Astrocyte of the hippocampus (primary cell): Measurements from ENCODE around the gene PRRG2.

ENCODE experiments used
- DNase-seq: peaks from one replicate; pipeline ENCODE4 v3.0.0; 2011; ENCODE audit warnings: low read depth, low spot score

PRRG2 gene

DNA sequence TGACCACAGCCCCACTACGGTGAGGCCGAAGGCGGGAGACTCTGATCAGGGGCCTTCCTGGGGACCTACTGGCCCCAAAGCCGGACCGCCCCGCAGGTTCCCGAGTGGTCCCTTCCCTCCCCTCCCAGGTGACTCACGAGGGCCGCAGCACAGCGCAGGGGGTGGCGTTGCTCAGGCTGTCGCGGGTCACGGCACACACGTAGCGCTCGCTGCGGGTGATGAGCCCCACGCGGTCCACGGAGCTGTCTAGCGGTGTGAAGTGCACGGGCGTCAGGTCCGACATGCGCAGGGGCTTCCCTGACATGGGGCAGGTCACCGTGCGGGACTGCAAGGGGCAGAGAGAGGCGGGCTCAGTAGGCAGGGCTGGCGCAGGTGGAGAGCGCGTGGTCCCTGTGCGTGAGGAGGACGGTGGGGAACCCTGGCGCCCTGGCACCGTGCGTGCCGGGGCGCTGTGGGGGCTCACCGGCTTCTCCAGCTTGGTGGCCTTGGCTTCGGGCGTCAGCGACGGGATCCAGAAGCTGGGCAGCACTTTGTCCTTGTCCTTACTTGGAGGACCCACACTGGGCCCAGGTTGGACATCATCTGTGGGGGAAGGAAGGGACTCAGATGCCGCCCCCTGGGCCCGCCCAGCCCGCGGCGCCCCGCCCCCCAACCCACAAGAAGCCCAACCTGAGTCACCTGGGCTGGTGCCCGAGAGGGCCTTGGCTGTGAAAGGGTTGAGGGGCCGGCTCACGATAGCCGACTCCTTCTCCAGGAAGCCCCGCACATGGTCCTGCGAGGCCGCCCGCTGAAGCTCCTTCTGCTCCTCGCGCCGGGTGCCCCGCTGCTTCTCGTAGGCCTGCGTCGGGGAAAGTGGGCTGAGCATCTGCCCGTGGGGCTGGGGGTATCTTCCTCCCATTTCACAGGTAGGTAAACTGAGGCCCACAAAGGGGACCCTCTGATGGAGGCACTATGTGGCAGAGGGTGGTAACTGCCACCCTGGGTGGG, 24.4 kb upstream of the PRRG2 start:
- DNase-seq = peak; percentile 42

DNA sequence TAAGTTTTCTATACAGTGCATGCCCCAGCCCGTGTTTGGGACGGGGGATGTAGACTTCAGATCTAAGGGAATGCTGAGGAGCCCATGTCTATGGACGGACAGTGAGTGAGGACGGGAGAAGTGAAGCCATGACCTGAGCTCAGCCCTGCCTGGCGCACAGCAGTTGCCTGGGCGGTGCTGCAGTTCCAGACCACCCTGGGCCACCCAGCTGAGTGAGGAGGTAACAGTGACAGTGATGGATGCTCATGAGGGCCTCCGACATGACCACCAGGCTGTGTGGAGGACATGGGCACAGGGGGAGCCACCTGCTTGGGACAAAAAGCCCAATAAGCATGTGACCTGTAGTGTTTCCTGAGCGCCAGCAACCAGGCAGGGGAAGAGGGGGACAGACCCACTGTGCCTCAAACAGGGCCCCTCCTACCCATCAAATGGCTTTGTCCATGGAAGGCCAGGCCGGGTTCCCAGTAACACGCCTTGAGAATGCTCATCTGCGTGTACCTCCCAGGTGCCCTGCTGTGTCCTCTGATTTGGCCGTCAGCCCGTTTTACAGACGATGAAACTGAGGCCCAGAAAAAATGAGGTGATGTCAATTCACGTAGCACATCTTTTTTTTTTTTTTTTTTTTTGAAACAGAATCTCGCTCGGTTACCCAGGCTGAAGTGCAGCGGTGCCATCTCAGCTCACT, 23.3 kb upstream of the PRRG2 start:
- no peak for DNase-seq

DNA sequence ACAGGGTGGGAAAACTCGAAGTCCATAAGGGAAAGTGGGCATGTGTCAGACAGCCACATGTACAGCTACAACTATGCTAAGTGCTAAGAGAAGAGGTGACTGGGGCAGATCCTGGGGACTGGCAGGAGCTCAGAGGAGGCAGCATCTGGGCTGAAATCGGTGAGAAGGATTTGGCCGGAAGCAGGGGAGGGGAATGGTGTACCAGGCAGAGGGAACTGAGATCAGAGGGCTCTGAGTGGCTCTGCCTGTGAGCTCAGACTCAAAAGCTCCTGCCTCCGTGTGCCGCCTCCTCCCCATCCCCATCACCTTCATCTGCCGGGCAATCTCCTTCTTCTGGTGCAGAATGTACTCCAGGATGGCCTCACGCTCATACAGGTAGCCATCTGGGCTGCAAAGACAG, 22.5 kb upstream of the PRRG2 start:
- DNase-seq = no peak

DNA sequence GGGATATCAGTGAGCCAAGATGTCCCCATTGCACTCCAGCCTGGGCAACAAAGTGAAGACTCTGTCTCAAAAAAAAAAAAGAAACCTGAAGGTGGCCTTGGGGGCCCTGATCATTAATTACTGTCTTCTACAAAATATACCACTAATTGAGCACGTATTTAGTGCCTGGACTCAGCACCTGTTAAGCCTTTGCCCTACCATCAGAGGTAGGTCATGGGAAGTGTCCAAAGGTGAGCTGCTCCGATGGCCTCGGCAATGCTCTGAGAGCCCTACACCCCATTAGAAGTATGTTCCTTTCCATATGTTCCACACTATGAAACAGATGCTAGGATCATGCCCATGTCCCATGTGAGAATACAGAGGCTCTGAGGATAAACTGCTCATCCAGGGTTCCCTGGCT, 21.7 kb upstream of the PRRG2 start:
- DNase-seq = no peak

DNA sequence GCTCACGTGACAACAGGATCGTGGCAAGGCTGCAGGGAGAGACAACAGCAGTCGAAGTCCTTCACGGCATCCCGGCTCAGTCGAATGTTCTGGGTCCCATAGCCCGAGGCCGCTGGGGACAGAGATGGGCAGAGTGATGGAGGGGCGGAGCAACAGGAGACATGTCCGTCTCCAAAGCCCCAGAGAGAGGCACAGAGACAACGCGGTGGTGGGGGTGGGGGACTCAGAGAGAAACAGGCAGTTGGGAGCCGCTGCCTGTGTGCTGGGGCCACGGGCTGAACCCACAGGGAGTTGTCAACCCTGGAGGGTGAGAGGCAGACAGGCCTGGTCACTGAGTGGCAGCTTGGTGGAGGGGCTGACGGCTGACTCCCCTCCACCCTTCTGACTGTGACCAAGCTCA, 21.2 kb upstream of the PRRG2 start:
- no peak for DNase-seq

DNA sequence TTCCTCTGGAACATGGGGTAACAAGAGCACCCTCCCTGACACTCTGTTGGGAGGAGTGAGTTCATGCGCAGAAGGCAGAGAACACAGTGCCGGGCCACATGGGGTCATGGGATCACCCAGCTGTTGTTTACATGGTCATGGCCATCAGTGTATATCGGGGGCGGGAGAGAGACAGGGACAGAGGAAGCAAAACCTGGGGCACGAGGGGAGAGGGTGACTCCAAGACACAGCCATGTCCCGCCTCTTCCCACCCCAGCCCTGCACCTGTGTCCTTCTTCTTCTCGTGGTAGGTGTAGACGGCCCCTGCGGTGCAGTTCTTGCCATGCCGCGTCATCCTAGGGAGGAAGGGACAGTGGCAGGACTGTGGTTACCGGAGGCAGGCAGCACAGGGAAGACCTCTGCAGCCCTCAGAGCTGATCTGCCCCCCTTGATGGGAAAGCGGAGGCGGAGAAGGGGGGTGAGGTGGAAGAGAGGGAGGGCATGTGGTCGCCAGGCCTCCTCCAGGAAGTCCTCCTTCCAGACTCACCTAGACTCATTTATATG, 20.7 kb upstream of the PRRG2 start:
- no peak for DNase-seq

DNA sequence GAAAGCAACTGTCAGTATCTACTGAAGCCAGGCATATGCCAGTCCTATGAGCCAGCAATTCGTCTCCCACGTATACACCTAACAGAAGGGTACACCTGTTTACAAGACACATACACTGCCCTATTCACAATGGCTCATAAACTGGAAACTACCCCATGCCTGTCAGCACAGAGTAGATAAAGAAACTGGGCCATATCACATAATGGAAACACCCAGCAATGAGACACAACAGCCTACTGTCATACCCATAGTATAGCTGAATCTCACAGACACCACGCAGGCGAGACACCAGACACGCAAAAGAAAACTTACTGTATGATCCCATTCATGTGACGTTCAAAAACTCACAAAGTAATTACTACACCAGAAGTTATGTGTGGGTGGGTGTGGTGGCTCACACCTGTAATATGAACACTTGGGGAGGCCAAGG, 16.5 kb upstream of the PRRG2 start:
- DNase-seq = no peak

DNA sequence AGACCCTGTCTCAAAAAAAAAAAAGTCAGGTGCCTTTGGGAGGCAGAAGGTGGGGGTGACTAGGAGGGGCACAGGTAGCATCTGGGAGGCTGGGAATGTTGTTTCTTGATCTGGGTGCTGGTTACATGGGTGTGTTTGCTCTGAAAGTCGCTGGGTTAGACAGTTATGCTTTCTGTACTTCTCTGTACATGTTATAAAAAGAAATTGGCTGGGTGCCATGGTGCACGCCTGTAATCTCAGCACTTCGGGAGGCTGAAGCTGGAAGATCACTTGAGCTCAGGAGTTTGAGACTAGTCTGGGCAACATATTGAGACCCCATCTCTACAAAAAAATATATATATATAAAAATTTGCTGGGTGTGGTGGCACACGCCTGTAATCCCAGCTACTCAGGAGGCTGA, 15.9 kb upstream of the PRRG2 start:
- DNase-seq = no peak

DNA sequence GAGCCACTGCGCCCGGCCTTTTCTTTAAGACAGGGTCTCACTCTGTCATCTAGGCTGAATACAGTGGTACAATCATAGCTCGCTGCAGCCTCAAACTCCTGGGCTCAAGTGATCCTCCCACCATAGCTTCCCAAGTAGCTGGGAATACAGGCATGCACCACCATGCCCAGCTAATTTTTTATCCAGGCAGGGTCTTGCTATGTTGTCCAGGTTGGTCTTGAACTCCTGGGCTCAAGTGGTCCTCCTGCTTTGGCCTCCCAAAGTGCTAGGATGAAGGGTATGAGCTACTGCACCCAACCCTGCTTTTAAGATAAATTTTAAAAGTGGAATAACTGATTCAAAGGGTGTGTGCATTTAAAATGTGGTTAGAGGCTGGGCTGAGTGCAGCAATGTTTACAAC, 14.8 kb upstream of the PRRG2 start:
- no peak for DNase-seq

DNA sequence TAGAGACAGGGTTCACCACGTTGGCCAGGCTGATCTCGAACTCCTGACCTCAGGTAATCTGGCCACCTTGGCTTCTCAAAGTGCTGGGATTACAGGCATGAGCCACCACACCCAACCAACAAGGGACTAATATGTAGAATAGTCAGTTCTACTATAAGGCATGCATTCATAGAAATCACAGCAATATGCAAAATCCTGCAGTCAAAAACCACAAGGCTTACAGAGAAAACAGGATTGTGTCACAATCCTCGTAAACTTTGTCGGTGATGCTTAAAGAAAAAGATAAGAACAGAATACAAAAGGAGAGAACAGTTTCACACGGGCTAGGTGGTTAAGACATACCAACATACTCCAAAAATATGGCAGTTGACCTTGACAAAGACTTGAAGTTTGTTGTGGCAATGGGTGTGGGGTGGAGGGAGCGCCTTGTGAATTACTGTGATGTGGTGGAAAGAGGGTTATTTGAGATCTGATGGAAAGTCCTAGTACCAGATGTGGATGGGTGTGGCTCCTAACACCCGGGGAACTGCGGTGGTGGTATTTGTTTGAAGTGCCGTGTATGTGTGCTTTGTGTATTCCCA, 13.2 kb upstream of the PRRG2 start:
- no peak for DNase-seq

DNA sequence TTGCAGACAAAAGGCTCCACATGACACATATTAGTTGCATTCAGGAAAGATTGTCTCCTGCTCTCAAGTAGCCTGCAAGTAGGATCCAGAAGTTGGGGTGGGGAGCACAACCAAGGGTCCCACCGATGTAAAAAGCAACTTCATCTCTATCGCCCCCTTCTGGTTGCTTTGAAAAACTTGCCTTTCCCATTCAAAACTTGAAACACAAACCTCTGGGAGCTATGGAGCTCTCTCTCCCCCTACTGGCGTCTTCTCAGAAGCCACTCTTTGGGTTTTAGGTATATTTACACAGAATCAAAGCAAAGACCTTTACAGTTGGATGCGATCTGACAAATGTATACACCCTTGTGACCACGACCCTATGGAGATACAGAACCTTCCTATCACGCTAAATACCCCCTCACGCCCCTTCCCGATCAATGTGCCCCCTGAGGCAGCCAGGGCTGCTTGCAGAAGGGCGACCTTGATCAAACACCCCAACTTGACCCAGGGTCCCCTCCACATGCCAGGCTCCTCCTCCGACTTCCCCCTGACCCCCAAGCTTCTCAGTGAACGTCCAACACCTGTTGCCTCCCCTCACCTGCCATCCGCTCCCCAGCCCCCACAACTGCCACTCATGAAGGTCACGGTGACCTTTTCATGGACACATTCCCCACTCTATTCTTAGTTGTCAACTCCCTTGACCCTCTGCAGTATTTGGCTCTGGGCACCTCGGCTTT, 10.8 kb upstream of the PRRG2 start:
- DNase-seq = peak; percentile 86

DNA sequence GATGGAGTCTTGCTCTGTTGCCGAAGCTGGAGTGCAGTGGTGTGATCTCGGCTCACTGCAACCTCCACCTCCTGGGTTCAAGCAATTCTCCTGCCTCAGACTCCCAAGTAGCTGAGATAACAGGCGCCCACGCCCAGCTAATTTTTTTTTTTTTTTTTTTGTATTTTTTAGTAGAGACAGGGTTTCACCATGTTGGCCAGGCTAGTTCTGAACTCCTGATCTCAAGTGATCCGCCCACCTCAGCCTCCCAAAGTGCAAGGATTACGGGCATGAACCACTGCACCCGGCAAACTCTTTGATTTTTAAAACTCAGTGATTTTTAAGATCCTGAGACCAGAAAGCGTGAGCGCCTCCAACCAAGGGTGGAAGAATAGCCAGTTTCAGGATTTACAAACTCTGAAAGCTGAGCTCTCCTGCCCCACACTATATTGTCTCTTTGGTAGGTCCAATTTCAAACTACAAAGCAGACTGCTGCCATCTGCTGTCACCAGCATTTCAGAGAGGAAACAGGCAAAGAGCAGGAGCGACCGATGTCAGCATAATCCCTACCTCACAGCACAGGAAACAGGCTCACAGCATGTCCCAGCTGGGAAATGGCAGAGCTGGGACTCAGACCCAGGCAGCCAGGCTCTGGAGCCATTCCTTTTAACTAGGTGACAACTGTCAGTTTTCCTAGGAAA, 10.0 kb upstream of the PRRG2 start:
- DNase-seq = no peak

DNA sequence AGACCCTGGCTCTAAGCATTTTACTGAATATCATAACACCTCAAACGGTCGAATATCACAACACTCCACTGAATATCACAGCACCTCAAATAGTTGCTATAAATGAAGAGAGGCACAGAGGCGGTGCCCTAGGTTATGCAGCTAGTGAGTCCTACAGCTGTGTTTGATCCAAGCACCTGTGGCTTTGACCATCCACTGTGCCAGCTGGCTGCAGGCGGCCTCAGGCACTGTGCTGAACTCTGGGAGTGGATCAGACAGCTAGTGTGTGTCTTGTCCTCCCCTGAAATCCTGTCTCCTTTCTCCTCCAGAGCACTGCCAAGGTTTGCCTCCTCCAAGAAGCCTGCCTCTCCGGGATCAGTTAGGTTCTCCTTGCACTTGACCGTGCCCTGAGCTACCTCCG, 8.1 kb upstream of the PRRG2 start:
- DNase-seq = no peak

DNA sequence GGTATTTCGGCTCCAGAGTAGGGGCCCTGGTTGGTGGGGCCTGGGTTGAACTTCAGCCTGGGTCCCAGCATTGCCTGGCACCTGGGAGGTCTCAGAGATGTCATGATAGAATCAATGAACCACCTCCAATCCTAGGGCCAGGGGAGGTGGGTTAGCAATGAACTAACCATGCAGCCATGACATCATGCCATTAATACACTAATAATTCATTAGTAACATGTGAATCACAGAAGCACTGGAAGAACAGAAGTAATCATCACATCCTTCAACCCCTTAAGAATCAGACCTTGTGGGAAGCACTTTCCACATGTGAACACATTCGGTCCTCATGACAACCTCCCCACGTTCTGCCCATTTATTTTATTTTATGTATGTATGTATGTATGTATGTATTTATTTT, 7.7 kb upstream of the PRRG2 start:
- no peak for DNase-seq

DNA sequence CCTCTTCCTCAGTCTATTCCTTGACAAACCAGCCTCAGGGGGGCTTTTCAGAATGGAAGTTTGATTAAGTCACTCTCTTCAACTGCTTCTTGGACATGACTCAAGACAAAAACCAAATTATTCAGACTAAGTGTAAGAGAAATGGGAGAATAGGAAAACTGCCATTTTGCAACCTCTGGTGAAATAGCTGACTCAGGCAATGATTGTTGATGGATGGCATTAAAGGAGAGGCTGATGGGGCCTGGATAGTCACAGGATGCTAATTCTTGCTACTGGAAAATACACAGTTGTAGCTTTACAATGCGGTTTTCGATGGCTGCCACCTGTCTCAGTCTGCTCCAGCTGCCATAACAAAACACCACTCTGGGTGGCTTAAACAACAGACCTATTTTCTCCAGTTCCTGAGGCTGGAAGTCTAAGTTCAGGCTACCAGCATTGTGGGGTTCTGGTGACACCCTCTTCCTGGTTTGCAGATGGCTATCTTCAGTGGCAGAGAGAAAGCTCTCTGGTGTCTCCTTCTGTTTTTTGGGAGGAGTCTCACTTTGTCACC, 6.8 kb upstream of the PRRG2 start:
- no peak for DNase-seq

DNA sequence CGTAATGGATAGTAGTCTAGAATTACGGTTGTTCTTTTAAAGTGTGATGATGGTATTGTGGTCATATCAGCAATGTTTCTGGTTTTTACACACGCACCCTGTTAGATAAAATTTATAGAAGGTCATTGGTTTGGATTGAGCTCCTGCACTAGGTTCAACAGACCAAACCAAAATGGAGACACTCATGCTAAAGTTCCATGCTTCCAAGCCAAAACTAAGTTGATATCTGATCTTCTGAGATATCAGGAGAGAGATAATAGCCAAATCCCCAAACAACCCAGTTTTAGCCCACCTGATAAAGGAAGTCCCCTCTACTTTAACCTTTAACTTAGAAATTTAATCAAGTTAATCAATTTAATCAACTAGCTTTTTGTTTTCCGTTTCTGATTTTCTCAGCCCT, 1.9 kb upstream of the PRRG2 start:
- DNase-seq = no peak

DNA sequence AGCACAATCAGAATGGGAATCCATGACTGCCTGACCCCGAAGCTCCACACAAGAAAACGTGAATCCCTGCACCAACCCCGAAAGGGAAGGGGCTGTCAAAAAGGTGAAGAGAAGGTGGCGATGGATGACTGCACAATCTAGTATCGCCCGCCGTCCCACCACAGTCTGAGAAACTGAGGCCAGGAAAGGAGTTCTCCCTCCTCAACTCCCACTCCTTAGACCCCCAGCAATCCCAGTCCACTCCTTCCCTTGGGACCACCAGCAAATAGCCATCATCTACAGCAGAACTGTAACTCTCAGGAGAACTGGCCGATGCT, 1.2 kb upstream of the PRRG2 start:
- DNase-seq = no peak

DNA sequence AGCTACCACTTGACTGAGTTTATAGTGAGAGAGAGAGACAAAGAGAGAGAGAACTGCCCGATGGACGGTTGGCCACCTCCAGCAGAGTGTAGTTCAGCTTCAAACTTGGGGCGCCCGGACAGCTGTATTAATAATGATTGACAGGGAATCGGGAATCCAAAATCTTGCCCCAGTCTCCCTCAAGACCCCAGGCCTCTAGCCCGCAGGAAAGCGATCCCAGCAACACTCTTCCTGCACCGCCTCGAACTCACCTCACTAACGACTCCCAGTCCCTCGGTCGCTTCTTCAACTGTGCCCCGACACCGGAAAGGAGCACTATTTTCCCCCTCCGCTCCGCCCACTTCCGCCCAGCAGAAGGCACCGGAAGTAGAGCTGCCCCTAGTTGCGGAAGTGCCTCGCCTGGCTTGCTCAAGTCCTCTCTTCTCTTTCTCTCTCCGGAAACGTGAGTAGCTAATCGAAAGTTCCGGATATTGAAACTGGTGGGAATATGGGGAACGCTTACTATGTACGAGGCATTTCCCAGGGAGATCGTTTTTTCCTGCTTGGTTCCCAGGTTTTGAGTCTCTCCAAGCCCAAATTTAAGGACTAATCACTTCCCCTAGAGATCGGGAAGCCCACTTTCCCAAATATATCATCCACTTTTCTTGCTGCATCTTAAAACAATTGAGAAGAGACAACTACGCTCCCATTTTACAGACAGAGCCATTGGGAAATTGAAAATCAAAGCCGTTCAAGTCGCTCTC, 681 bp upstream of the PRRG2 start, which contains the start of gene NOSIP:
Gene NOSIP (minus strand): TSS at position 293 of the 743 bp plus-strand sequence. CDS start 19,865 bp downstream, outside the sequence.
- DNase-seq = peak; percentile 98

DNA sequence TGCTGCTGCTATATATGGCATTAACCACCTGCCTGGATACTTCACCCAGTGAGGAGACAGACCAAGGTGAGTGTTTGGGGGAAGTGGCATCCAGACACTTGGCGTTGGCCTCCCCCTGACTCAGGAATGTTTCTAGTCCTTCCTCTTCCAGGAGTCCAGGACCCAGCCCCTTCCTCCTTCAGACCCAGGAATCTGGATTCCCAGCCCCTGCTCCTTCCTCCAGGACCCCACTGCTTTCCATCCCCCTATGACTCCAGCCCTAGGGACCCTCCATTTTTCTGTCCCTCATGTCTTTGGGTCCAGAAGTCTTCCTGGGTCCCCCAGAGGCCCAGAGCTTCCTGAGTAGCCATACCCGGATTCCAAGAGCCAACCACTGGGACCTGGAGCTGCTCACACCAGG, 2.1 kb downstream of the PRRG2 start:
- DNase-seq = no peak

DNA sequence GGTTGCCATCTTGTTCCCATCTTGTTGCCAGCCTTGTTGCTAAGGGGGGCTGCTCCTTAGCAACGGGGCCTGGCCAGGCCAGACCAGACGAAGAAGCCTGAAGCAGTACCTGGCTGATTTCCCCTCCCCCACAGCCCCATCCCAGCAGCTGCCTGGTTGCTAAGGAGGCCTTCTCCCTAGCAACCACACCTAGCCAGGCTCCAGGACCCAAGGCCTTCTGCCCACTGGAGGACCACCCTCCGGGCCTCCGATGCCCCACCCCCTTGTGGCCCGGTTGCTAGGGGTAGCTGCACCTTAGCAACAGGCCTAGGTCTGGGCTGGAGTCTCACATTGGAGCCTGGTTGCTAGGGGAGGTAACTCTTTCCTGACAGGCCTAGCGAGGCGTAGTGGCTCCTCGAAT, 3.9 kb downstream of the PRRG2 start:
- DNase-seq = no peak
